Tibial nerve (tissue), 4 donors: ENCODE results near the gene SCRN1. TPM values are rescaled to one million over a fixed set of nuclear protein-coding genes. Genes with fewer than 3 reads are reported as not detected.

Experiments used
- DNase-seq, 2 donors: peaks; one replicate each; pipeline ENCODE4 v3.0.0-alpha.2; 2019; ENCODE audit warnings: low spot score in 2 of 2
- H3K27ac ChIP-seq, 4 donors: fragments of 200-600 bp; sonication (generic) in 3 of 4; one replicate each; pipeline ENCODE4 v1.5.1; 2017 to 2019; ENCODE audit warnings: mild to moderate bottlenecking in 1 of 4
- H3K27me3 ChIP-seq, 2 donors: fragments of 200-600 bp; sonication (generic) in 1 of 2; one replicate each; pipeline versions ENCODE4 v1.5.1 to v1.6.0; 2017 to 2019
- H3K36me3 ChIP-seq, 3 donors: fragments of 200-600 bp; sonication (generic); one replicate each; pipeline ENCODE4 v1.5.1; 2018 to 2019
- H3K4me1 ChIP-seq, 4 donors: fragments of 200-600 bp; sonication (generic) in 3 of 4; one replicate each; pipeline ENCODE4 v1.5.1; 2017 to 2019
- H3K4me3 ChIP-seq, 4 donors: fragments of 200-600 bp; sonication (generic) in 3 of 4; one replicate each; pipeline ENCODE4 v1.5.1; 2017 to 2019; ENCODE audit warnings: mild to moderate bottlenecking in 1 of 4, moderate library complexity in 1 of 4
- H3K9me3 ChIP-seq, 4 donors: fragments of 200-600 bp; sonication (generic) in 3 of 4; one replicate each; pipeline ENCODE4 v1.5.1; 2017 to 2019
- EP300 ChIP-seq, 2 donors: sonication (generic); formaldehyde crosslinking; IDR thresholded peaks; one replicate each; pipeline ENCODE4 v1.6.1; 2017; ENCODE audit warnings: antibody characterized with exemption in 2 of 2, mild to moderate bottlenecking in 1 of 2
- POLR2A ChIP-seq, 2 donors: fragments of 450-650 bp; IDR thresholded peaks; one replicate each; pipeline ENCODE4 v1.6.1; 2017; ENCODE audit warnings: antibody characterized with exemption in 2 of 2, mild to moderate bottlenecking in 2 of 2, moderate library complexity in 2 of 2
- WGBS, 2 donors: methylation state at CpG; one replicate each; pipeline ENCODE4 v1.1.5; 2018; 5-methylcytosine and 5-hydroxymethylcytosine counted together
- total RNA-seq, 4 donors: library from RNA; depleted of rRNA; stranded (reverse); fragments of >200 nt; gene quantifications; one replicate each; pipeline ENCODE4 v1.1.0, GENCODE V29; 2016
- TF ChIP-seq, protein P1 (sequence below), 5 experiments: fragments of 200-600 bp in 3 of 5; fragments of 450-650 bp in 2 of 5; sonication (generic) in 3 of 5; IDR thresholded peaks; one replicate each; pipeline ENCODE4 v1.5.1; 2016 to 2019; ENCODE audit warnings: antibody characterized with exemption in 5 of 5, mild to moderate bottlenecking in 3 of 5, moderate library complexity in 2 of 5

SCRN1 gene
- total RNA-seq, 4 donors from 2014 or later: 65.1 to 161 (median 119) TPM

DNA sequence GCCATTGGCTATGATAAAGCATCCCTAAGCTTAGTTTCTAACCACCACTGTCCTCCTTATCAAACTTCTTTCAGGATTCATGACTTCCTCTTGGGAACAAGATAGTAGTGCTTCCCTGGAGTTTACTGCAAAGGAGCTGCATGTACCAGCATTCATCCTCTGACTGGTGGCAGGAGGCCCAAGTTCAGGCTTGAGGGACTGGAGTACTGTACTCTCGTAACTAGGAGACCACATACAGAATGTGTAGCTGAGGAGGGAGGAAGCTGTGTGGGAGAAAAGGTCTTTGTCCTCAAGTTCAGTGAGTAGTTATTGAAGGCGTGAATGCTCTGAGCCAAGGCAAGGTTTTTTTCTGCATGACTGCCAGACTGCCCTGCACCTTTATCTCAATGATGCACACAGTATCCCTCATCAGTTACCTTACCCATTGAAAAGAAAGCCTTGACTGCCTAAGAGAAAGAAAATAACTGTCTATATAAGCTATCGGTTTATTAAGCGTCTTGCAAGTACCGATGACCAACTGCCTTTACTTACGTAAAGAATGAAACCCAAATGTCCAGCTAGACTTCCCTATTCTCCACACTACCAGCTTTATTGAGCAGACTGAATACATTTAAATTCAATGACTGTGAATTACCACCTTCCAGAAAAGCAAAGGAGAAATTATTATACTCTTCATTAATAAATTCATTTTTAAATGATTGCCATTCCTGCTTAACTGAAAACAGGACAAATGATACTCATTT is 12.8 kb downstream of the SCRN1 start:
- Histone ChIP-seq H3K9me3 (no peaks in the 10 kb centered on the region), H3K4me3 (peak overlapping the region in 1 of 4 donors; percentile 10), H3K36me3 (no peaks in the 10 kb centered on the region), H3K27me3 (no peaks in the 10 kb centered on the region), H3K27ac (peak overlapping the region; percentile 40 to 86 (median 62)), H3K4me1 (peaks cover 0 to 44% (median 22%) of the 10 kb centered on the region in 4 donors)
- 42 to 46% methylated on average over 6 of the region's 6 CpGs for WGBS, 2 donors
- TF ChIP-seq POLR2A (IDR thresholded peaks at IDR 0.05) (no peak), EP300 (IDR thresholded peaks at IDR 0.05) (peak in 1 of 2 donors; percentile 70)
- no peak for DNase-seq

DNA sequence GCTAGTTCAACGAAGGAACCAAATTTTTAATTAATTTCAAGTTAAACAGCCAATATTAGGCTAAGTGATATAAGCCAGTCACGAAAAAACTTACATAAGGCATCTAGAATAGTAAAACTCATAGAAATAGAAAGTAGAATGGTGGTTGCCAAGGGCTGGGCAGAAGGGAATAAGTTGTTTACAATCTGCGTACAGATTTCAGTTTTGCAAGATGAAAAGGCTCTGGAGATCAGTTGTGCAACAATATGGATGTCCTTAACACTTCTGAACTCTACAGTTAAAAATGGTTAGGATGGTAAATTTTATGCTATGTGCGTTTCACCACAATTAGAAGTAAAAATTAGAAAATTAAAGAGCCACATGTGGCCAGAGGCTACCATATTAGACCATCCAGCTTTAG is 13.3 kb downstream of the SCRN1 start:
- TF ChIP-seq POLR2A (IDR thresholded peaks at IDR 0.05) (no peak), EP300 (IDR thresholded peaks at IDR 0.05) (no peak)
- TF ChIP-seq, protein P1, sequence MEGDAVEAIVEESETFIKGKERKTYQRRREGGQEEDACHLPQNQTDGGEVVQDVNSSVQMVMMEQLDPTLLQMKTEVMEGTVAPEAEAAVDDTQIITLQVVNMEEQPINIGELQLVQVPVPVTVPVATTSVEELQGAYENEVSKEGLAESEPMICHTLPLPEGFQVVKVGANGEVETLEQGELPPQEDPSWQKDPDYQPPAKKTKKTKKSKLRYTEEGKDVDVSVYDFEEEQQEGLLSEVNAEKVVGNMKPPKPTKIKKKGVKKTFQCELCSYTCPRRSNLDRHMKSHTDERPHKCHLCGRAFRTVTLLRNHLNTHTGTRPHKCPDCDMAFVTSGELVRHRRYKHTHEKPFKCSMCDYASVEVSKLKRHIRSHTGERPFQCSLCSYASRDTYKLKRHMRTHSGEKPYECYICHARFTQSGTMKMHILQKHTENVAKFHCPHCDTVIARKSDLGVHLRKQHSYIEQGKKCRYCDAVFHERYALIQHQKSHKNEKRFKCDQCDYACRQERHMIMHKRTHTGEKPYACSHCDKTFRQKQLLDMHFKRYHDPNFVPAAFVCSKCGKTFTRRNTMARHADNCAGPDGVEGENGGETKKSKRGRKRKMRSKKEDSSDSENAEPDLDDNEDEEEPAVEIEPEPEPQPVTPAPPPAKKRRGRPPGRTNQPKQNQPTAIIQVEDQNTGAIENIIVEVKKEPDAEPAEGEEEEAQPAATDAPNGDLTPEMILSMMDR (IDR thresholded peaks at IDR 0.05): no peak
- DNase-seq: no peak
- no peaks in the 10 kb centered on the region for H3K27me3 ChIP-seq
- peak overlapping the region; percentile 40 to 86 (median 62) for H3K27ac ChIP-seq
- H3K9me3 ChIP-seq: no peaks in the 10 kb centered on the region
- H3K36me3 ChIP-seq: no peaks in the 10 kb centered on the region
- peaks cover 0 to 50% (median 25%) of the 10 kb centered on the region in 4 donors for H3K4me1 ChIP-seq
- H3K4me3 ChIP-seq: peak overlapping the region in 1 of 4 donors; percentile 10
- WGBS, 2 donors: 52 to 66% methylated on average over 4 of the region's 4 CpGs

DNA sequence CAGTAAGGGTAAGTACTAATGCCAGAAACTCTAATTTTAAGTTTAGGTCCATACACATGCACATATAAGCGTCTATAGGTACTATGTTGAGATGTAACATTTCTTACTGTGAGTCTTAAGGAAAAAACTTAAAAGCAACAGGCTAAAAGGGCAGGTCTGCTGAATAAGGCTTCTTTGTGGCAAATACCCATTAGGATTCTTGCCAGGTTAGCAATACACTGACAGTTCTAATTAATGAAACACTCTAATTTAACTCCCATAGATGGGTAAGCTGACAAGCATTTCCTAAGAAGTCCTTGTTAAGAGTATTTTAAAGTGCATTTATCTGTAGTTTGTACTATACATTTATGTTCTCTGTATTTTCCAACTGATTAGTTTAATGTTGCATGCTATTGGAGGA is 14.0 kb downstream of the SCRN1 start:
- TF ChIP-seq POLR2A (IDR thresholded peaks at IDR 0.05): no peak
- TF ChIP-seq, protein P1 (IDR thresholded peaks at IDR 0.05): no peak
- TF ChIP-seq EP300 (IDR thresholded peaks at IDR 0.05): no peak
- WGBS, 2 donors: 54 to 64% methylated on average over 1 of the region's 1 CpG
- DNase-seq: no peak
- Histone ChIP-seq H3K27me3 (no peaks in the 10 kb centered on the region), H3K4me3 (no peak overlapping the region), H3K27ac (peak overlapping the region in 3 of 4 donors; percentile 40 to 86 (median 75)), H3K36me3 (no peaks in the 10 kb centered on the region), H3K4me1 (peaks cover 0 to 51% (median 25%) of the 10 kb centered on the region in 4 donors), H3K9me3 (no peaks in the 10 kb centered on the region)

DNA sequence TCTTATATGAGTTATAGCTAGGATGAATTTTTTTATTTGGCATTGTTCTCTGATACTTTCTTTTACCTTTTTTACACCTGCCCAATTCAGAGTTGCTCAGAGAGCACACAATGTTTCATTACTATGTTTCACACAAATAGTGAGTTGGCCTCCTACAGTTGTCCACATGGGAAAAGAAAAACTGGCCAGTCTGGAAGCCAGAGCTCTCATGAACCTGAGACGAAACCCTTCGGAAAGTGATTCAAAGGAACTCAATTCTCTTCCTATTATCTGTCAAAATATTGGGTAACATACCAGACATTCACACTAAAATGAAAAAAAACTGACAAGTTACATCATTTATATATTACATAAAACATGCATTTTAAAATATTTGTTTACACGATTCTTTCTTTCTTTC is 15.3 kb downstream of the SCRN1 start:
- H3K4me1 ChIP-seq: peaks cover 0 to 62% (median 25%) of the 10 kb centered on the region in 4 donors
- no peak for DNase-seq
- H3K27me3 ChIP-seq: no peaks in the 10 kb centered on the region
- no peak overlapping the region for H3K4me3 ChIP-seq
- no peaks in the 10 kb centered on the region for H3K9me3 ChIP-seq
- H3K36me3 ChIP-seq: no peaks in the 10 kb centered on the region
- no peak for TF ChIP-seq POLR2A (IDR thresholded peaks at IDR 0.05)
- TF ChIP-seq, protein P1 (IDR thresholded peaks at IDR 0.05): no peak
- no peak for TF ChIP-seq EP300 (IDR thresholded peaks at IDR 0.05)
- H3K27ac ChIP-seq: peak overlapping the region in 2 of 4 donors; percentile 75 to 86
- WGBS, 2 donors: 81 to 86% methylated on average over 3 of the region's 3 CpGs

DNA sequence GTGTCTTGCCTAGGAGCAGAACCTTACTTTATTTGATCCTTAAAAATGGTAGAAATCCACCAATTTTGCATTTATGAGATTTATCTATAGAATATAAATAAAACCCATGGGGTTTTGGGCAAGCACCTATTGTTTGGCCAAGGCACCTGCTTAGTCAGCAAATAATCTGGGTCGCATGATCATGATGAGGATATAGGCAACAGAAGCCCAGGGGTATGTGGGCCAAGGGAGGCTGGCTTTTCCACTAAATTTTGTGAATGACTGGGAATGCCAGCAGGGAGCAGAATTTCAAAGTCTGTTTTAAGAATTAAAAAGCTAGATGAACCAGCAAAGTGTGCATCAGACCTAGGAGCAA is 17.3 kb downstream of the SCRN1 start:
- no peak for TF ChIP-seq EP300 (IDR thresholded peaks at IDR 0.05)
- TF ChIP-seq, protein P1 (IDR thresholded peaks at IDR 0.05): no peak
- TF ChIP-seq POLR2A (IDR thresholded peaks at IDR 0.05): no peak
- Histone ChIP-seq H3K27me3 (no peaks in the 10 kb centered on the region), H3K4me1 (peaks cover 0 to 65% (median 24%) of the 10 kb centered on the region in 4 donors), H3K36me3 (peaks cover 0 to 9% (median 0%) of the 10 kb centered on the region in 3 donors), H3K27ac (peak overlapping the region in 3 of 4 donors; percentile 44 to 86 (median 75)), H3K9me3 (no peaks in the 10 kb centered on the region), H3K4me3 (no peak overlapping the region)
- DNase-seq: no peak
- WGBS, 2 donors: 77 to 83% methylated on average over 1 of the region's 1 CpG
